Type B pancreatic cell (in vitro differentiated cells): ENCODE measurements around the gene SGIP1. TPM values are rescaled to one million over a fixed set of nuclear protein-coding genes. Genes with fewer than 3 reads are reported as not detected.

Source experiments
- DNase-seq: peaks from one replicate; pipeline ENCODE4 v3.0.0; 2021; ENCODE audit warnings: mixed read lengths; ENCODE audit not compliant: unreplicated experiment; ENCODE audit errors: extremely low spot score
- H3K27ac Mint-ChIP-seq: 2 replicates; pipeline ENCODE4 v1.8.0; 2021; ENCODE audit warnings: mild to moderate bottlenecking, mixed read lengths
- H3K27me3 Mint-ChIP-seq: 2 replicates; pipeline ENCODE4 v1.8.0; 2021; ENCODE audit warnings: mixed read lengths
- H3K36me3 Mint-ChIP-seq: 2 replicates; pipeline ENCODE4 v1.8.0; 2021; ENCODE audit warnings: mixed read lengths
- H3K4me1 Mint-ChIP-seq: one replicate; pipeline ENCODE4 v1.8.0; 2021; ENCODE audit warnings: mixed read lengths; ENCODE audit not compliant: unreplicated experiment
- H3K4me3 Mint-ChIP-seq: 2 replicates; pipeline ENCODE4 v1.8.0; 2021; ENCODE audit warnings: mild to moderate bottlenecking, mixed read lengths
- H3K9me3 Mint-ChIP-seq: 2 replicates; pipeline ENCODE4 v1.8.0; 2021; ENCODE audit warnings: mixed read lengths
- total RNA-seq: library from RNA; stranded (reverse); gene quantifications from 2 replicates; pipeline ENCODE4 v1.2.1, GENCODE V29; 2021; ENCODE audit warnings: low replicate concordance
- TF ChIP-seq, protein P1 (sequence below): fragments of 200-600 bp; sonication (generic); conservative IDR thresholded peaks from 2 replicates; pipeline ENCODE4 v1.5.0; 2021; ENCODE audit warnings: antibody characterized with exemption, mild to moderate bottlenecking

SGIP1 gene
- total RNA-seq, 1 donor from 2014 or later: 3.4 TPM

DNA sequence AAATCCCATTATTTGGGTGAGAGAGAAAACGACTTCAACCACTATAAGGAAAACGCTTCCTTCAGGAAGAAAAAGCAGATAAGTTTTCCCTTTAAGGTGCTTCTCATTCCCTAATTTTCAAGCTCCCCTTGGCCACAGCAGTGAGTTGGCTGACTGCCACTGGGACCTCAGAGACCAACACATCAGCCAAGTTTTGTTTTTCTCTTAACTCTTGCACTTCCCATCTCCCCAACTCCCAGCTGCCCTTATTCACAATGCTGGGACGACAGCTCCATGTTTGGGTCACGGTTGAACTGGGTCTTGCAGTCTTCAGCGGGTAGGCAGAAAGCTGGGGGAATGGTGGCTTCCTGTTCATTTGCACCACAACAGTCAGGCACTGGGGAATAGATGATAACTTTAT is 18.9 kb downstream of the SGIP1 start:
- Mint-ChIP-seq H3K27ac (no peak overlapping the region), H3K9me3 (no peaks in the 10 kb centered on the region), H3K4me1 (peaks cover 4% of the 10 kb centered on the region), H3K27me3 (no peaks in the 10 kb centered on the region), H3K36me3 (no peaks in the 10 kb centered on the region), H3K4me3 (no peak overlapping the region)
- no peak for DNase-seq
- TF ChIP-seq, protein P1, sequence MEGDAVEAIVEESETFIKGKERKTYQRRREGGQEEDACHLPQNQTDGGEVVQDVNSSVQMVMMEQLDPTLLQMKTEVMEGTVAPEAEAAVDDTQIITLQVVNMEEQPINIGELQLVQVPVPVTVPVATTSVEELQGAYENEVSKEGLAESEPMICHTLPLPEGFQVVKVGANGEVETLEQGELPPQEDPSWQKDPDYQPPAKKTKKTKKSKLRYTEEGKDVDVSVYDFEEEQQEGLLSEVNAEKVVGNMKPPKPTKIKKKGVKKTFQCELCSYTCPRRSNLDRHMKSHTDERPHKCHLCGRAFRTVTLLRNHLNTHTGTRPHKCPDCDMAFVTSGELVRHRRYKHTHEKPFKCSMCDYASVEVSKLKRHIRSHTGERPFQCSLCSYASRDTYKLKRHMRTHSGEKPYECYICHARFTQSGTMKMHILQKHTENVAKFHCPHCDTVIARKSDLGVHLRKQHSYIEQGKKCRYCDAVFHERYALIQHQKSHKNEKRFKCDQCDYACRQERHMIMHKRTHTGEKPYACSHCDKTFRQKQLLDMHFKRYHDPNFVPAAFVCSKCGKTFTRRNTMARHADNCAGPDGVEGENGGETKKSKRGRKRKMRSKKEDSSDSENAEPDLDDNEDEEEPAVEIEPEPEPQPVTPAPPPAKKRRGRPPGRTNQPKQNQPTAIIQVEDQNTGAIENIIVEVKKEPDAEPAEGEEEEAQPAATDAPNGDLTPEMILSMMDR: no peak

DNA sequence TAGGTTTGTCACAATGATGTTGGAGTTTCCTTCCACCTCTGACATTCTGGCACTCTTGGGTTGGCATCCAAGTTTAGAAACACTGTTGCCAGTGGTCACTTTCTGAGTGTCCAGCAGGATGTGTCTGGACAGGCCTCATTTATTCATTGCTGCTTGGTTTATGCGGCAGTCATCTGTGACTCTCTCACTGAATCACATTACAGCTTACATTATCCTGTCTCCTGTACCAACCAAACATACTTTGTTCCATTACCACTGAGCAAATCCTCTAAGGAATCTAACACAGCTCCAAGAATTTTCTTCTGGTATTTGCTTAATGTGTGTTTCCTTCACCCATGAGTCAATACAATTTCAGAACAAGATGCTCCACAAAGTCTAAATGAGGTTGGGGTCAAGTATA is 19.9 kb downstream of the SGIP1 start:
- Mint-ChIP-seq H3K4me1 (peaks cover 4% of the 10 kb centered on the region), H3K27me3 (no peaks in the 10 kb centered on the region), H3K36me3 (no peaks in the 10 kb centered on the region), H3K4me3 (no peak overlapping the region), H3K27ac (no peak overlapping the region), H3K9me3 (no peaks in the 10 kb centered on the region)
- TF ChIP-seq, protein P1: no peak
- no peak for DNase-seq

DNA sequence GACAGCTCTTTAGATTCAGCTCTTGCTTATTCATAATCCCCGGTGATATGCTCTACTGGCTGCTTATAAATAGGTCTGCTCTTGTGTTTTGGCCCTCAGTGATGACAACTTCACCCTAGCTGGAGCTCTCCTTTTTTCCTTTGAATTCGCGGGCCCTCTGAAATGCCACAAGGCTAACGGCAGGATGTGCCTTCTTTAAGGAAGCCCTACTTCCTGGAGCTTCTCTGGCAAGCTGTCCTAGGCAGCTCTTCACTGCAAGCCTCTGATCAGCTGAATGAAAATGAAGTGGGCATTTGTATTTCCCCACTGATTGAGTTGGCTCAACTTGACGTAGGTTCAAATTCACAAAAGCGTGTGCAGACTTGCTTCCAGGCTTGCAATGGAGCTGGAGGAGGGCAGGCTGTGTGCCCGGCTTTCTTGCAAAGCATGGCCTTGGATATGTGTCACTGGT is 22.2 kb downstream of the SGIP1 start:
- no peak overlapping the region for H3K4me3 Mint-ChIP-seq
- no peak overlapping the region for H3K27ac Mint-ChIP-seq
- no peaks in the 10 kb centered on the region for H3K27me3 Mint-ChIP-seq
- no peaks in the 10 kb centered on the region for H3K36me3 Mint-ChIP-seq
- TF ChIP-seq, protein P1: no peak
- no peaks in the 10 kb centered on the region for H3K9me3 Mint-ChIP-seq
- no peak for DNase-seq
- peaks cover 4% of the 10 kb centered on the region for H3K4me1 Mint-ChIP-seq

- peaks cover 4% of the 10 kb centered on the region for H3K4me1 Mint-ChIP-seq
- H3K9me3 Mint-ChIP-seq: no peaks in the 10 kb centered on the region
- TF ChIP-seq, protein P1: no peak
- H3K27me3 Mint-ChIP-seq: no peaks in the 10 kb centered on the region
- no peak for DNase-seq
- H3K27ac Mint-ChIP-seq: no peak overlapping the region
- H3K4me3 Mint-ChIP-seq: no peak overlapping the region
- no peaks in the 10 kb centered on the region for H3K36me3 Mint-ChIP-seq
These were observed 23.2 kb downstream of the SGIP1 start for GRCh38 chr1:66557157-66557556.

GRCh38 chr1:66559517-66559916 is 25.6 kb downstream of the SGIP1 start:
- Mint-ChIP-seq H3K27ac (no peak overlapping the region), H3K36me3 (no peaks in the 10 kb centered on the region), H3K4me1 (peaks cover 4% of the 10 kb centered on the region), H3K4me3 (no peak overlapping the region), H3K9me3 (no peaks in the 10 kb centered on the region), H3K27me3 (no peaks in the 10 kb centered on the region)
- no peak for DNase-seq
- TF ChIP-seq, protein P1: no peak

DNA sequence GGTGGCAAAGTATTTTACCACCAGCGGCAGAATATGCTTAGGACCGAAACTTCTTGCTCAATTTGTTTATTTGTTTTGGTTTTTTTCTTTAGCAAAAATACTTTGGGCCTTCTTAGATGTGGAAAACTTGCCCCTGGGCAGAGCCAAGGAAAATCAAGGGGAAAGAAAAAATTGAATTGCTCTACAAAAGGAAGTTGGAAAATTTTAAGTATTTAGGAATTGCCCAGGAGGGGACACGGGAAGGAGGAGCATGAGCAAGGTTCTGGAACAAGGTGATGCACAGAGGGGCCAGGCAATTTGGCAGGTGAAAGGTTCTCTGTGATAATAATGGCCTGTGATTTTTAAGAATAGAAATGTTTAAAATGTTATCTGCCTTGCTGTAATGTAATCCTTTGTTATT is 28.6 kb downstream of the SGIP1 start:
- no peaks in the 10 kb centered on the region for H3K27me3 Mint-ChIP-seq
- no peak for DNase-seq
- no peaks in the 10 kb centered on the region for H3K36me3 Mint-ChIP-seq
- peaks cover under 1% of the 10 kb centered on the region for H3K4me1 Mint-ChIP-seq
- no peak overlapping the region for H3K4me3 Mint-ChIP-seq
- H3K27ac Mint-ChIP-seq: no peak overlapping the region
- TF ChIP-seq, protein P1: no peak
- no peaks in the 10 kb centered on the region for H3K9me3 Mint-ChIP-seq
